Mononuclear cell (primary cell): ENCODE data around the gene EIF2A. TPM values are rescaled to one million over a fixed set of nuclear protein-coding genes. Genes with fewer than 3 reads are reported as not detected.
A peak's percentile ranks its signal among the peaks of the same experiment; 100 is the strongest.

Experiments used
- H3K27me3 ChIP-seq: 2 replicates; pipeline ENCODE4 v1.6.0; 2011; ENCODE audit warnings: low read length, control low read depth; ENCODE audit not compliant: insufficient read depth
- H3K4me1 ChIP-seq: 2 replicates; pipeline ENCODE4 v1.5.1; 2011; ENCODE audit warnings: mild to moderate bottlenecking, low read length, control low read depth; ENCODE audit not compliant: insufficient read depth
- H3K4me3 ChIP-seq: 2 replicates; pipeline ENCODE4 v1.5.1; 2011; ENCODE audit warnings: mild to moderate bottlenecking, low read length, moderate library complexity
- H3K9me3 ChIP-seq: 2 replicates; pipeline ENCODE4 v1.5.1; 2011; ENCODE audit warnings: low read depth, mild to moderate bottlenecking, control low read depth, low read length
- total RNA-seq: library from RNA; depleted of rRNA; stranded (reverse); fragments of >200 nt; gene quantifications from one replicate; pipeline ENCODE4 v1.2.3, GENCODE V29; 2012

Gene EIF2A
- total RNA-seq, 1 donor = 246 TPM

GRCh38 chr3:150528354-150528797 lies 18.2 kb upstream of the EIF2A start:
- no peaks in the 10 kb centered on the region for H3K27me3 ChIP-seq
- H3K4me1 ChIP-seq = no peaks in the 10 kb centered on the region
- no peak overlapping the region for H3K4me3 ChIP-seq
- no peaks in the 10 kb centered on the region for H3K9me3 ChIP-seq

- Histone ChIP-seq H3K4me3 (no peak overlapping the region), H3K9me3 (no peaks in the 10 kb centered on the region), H3K4me1 (no peaks in the 10 kb centered on the region), H3K27me3 (no peaks in the 10 kb centered on the region)
Observed at GRCh38 chr3:150531775-150532174, 14.8 kb upstream of the EIF2A start.

- H3K4me3 ChIP-seq = no peak overlapping the region
- no peaks in the 10 kb centered on the region for H3K4me1 ChIP-seq
- no peaks in the 10 kb centered on the region for H3K27me3 ChIP-seq
- no peaks in the 10 kb centered on the region for H3K9me3 ChIP-seq
Observed at GRCh38 chr3:150535204-150535603, 11.4 kb upstream of the EIF2A start.

- H3K9me3 ChIP-seq = no peaks in the 10 kb centered on the region
- H3K27me3 ChIP-seq = no peaks in the 10 kb centered on the region
- peaks cover 12% of the 10 kb centered on the region for H3K4me1 ChIP-seq
- no peak overlapping the region for H3K4me3 ChIP-seq
Observed at GRCh38 chr3:150538324-150539208, 8.0 kb upstream of the EIF2A start.

- H3K4me3 ChIP-seq = no peak overlapping the region
- H3K4me1 ChIP-seq = peaks cover 16% of the 10 kb centered on the region
- no peaks in the 10 kb centered on the region for H3K27me3 ChIP-seq
- H3K9me3 ChIP-seq = no peaks in the 10 kb centered on the region
Observed at GRCh38 chr3:150540297-150540696, 6.3 kb upstream of the EIF2A start.

GRCh38 chr3:150540991-150541390 lies 5.6 kb upstream of the EIF2A start:
- peaks cover 16% of the 10 kb centered on the region for H3K4me1 ChIP-seq
- no peak overlapping the region for H3K4me3 ChIP-seq
- H3K27me3 ChIP-seq = no peaks in the 10 kb centered on the region
- no peaks in the 10 kb centered on the region for H3K9me3 ChIP-seq

- H3K27me3 ChIP-seq = no peaks in the 10 kb centered on the region
- no peak overlapping the region for H3K4me3 ChIP-seq
- H3K9me3 ChIP-seq = no peaks in the 10 kb centered on the region
- peaks cover 27% of the 10 kb centered on the region for H3K4me1 ChIP-seq
Observed at GRCh38 chr3:150543128-150543527, 3.5 kb upstream of the EIF2A start.

GRCh38 chr3:150543531-150543930 lies 3.1 kb upstream of the EIF2A start:
- Histone ChIP-seq H3K4me3 (no peak overlapping the region), H3K9me3 (no peaks in the 10 kb centered on the region), H3K4me1 (peaks cover 31% of the 10 kb centered on the region), H3K27me3 (no peaks in the 10 kb centered on the region)

- peaks cover 31% of the 10 kb centered on the region for H3K4me1 ChIP-seq
- no peaks in the 10 kb centered on the region for H3K27me3 ChIP-seq
- no peak overlapping the region for H3K4me3 ChIP-seq
- H3K9me3 ChIP-seq = no peaks in the 10 kb centered on the region
Observed at GRCh38 chr3:150544041-150544440, 2.5 kb upstream of the EIF2A start.

- Histone ChIP-seq H3K9me3 (no peaks in the 10 kb centered on the region), H3K27me3 (no peaks in the 10 kb centered on the region), H3K4me3 (peak overlapping the region; percentile 74), H3K4me1 (peaks cover 31% of the 10 kb centered on the region)
Observed at GRCh38 chr3:150544726-150545125, 1.9 kb upstream of the EIF2A start.

- Histone ChIP-seq H3K9me3 (no peaks in the 10 kb centered on the region), H3K27me3 (no peaks in the 10 kb centered on the region), H3K4me1 (peaks cover 27% of the 10 kb centered on the region), H3K4me3 (peak overlapping the region; percentile 74)
Observed at GRCh38 chr3:150545419-150546225, 965 bp upstream of the EIF2A start.

- H3K9me3 ChIP-seq = no peaks in the 10 kb centered on the region
- H3K4me1 ChIP-seq = peaks cover 19% of the 10 kb centered on the region
- H3K4me3 ChIP-seq = peak overlapping the region; percentile 74
- H3K27me3 ChIP-seq = no peaks in the 10 kb centered on the region
Observed at GRCh38 chr3:150547045-150547741, 606 bp downstream of the EIF2A start.

GRCh38 chr3:150555859-150556436 lies 9.4 kb downstream of the EIF2A start:
- H3K9me3 ChIP-seq = no peaks in the 10 kb centered on the region
- no peaks in the 10 kb centered on the region for H3K27me3 ChIP-seq
- H3K4me3 ChIP-seq = no peak overlapping the region

GRCh38 chr3:150556792-150557191 lies 10.2 kb downstream of the EIF2A start:
- H3K4me1 ChIP-seq = no peaks in the 10 kb centered on the region
- H3K27me3 ChIP-seq = no peaks in the 10 kb centered on the region
- H3K9me3 ChIP-seq = no peaks in the 10 kb centered on the region
- H3K4me3 ChIP-seq = no peak overlapping the region

More at GRCh38 chr3:150555859-150556436, 9.4 kb downstream of the EIF2A start:
- H3K4me1 ChIP-seq = no peaks in the 10 kb centered on the region
